Measurements from ENCODE around the gene KLHL29. TPM values are rescaled to one million over a fixed set of nuclear protein-coding genes. Genes with fewer than 3 reads are reported as not detected.

Gene KLHL29
- total RNA-seq, 1 donor from 2014 or later, result 23.6 TPM

- no peak for DNase-seq (ENCODE audit: low spot score)
Observed at GRCh38 chr2:23528171-23528570, 143.2 kb downstream of the KLHL29 start.

- DNase-seq (ENCODE audit: low spot score), result no peak
Observed at GRCh38 chr2:23528690-23529089, 143.7 kb downstream of the KLHL29 start.

GRCh38 chr2:23529659-23530058, 144.7 kb downstream of the KLHL29 start:
- no peak for DNase-seq (ENCODE audit: low spot score)

GRCh38 chr2:23530206-23530908, 145.4 kb downstream of the KLHL29 start:
- DNase-seq (ENCODE audit: low spot score), result no peak

GRCh38 chr2:23530909-23531276, 145.9 kb downstream of the KLHL29 start:
- no peak for DNase-seq (ENCODE audit: low spot score)

- DNase-seq (ENCODE audit: low spot score), result no peak
Observed at GRCh38 chr2:23531280-23531679, 146.3 kb downstream of the KLHL29 start.

- no peak for DNase-seq (ENCODE audit: low spot score)
Observed at GRCh38 chr2:23531881-23532280, 146.9 kb downstream of the KLHL29 start.

- no peak for DNase-seq (ENCODE audit: low spot score)
Observed at GRCh38 chr2:23532391-23533337, 147.7 kb downstream of the KLHL29 start.

GRCh38 chr2:23533338-23533695, 148.3 kb downstream of the KLHL29 start:
- no peak for DNase-seq (ENCODE audit: low spot score)

GRCh38 chr2:23534771-23535170, 149.8 kb downstream of the KLHL29 start:
- no peak for DNase-seq (ENCODE audit: low spot score)

- no peak for DNase-seq (ENCODE audit: low spot score)
Observed at GRCh38 chr2:23536326-23536725, 151.3 kb downstream of the KLHL29 start.

GRCh38 chr2:23537991-23538390, 153.0 kb downstream of the KLHL29 start:
- no peak for DNase-seq (ENCODE audit: low spot score)

- no peak for DNase-seq (ENCODE audit: low spot score)
Observed at GRCh38 chr2:23538566-23538965, 153.6 kb downstream of the KLHL29 start.

GRCh38 chr2:23540804-23541360, 155.9 kb downstream of the KLHL29 start:
- DNase-seq (ENCODE audit: low spot score), result no peak

- DNase-seq (ENCODE audit: low spot score), result no peak
Observed at GRCh38 chr2:23541503-23542229, 156.7 kb downstream of the KLHL29 start.

- DNase-seq (ENCODE audit: low spot score), result no peak
Observed at GRCh38 chr2:23542230-23542789, 157.3 kb downstream of the KLHL29 start.

GRCh38 chr2:23543302-23543701, 158.3 kb downstream of the KLHL29 start:
- DNase-seq (ENCODE audit: low spot score), result no peak

- no peak for DNase-seq (ENCODE audit: low spot score)
Observed at GRCh38 chr2:23543728-23544127, 158.7 kb downstream of the KLHL29 start.

- no peak for DNase-seq (ENCODE audit: low spot score)
Observed at GRCh38 chr2:23544589-23545295, 159.8 kb downstream of the KLHL29 start.

GRCh38 chr2:23545396-23545795, 160.4 kb downstream of the KLHL29 start:
- DNase-seq (ENCODE audit: low spot score), result no peak

- no peak for DNase-seq (ENCODE audit: low spot score)
Observed at GRCh38 chr2:23545811-23546210, 160.8 kb downstream of the KLHL29 start.
